Endothelial cell of umbilical vein (primary cell): ENCODE data around the gene UNC5C. TPM values are rescaled to one million over a fixed set of nuclear protein-coding genes. Genes with fewer than 3 reads are reported as not detected.
A peak's percentile ranks its signal among the peaks of the same experiment; 100 is the strongest.

Experiments
- BruUV-seq: library from RNA; stranded (reverse); fragments of 400-500 nt; replicated peaks from 2 replicates; lab custom pipeline; 2021; lab: Mats Ljungman, UMichigan
- CTCF ChIA-PET: fragments of 300-600, 350-600 bp; sonication (Branson Sonifier 250); formaldehyde crosslinking; loops from one replicate; lab custom pipeline; 2021; ENCODE audit warnings: antibody characterized with exemption, inconsistent platforms; lab: Charles Lee
- POLR2A ChIA-PET: fragments of 300-600, 350-600 bp; sonication (Branson Sonifier 250); formaldehyde crosslinking; loops from one replicate; lab custom pipeline; 2021; ENCODE audit warnings: antibody characterized with exemption, inconsistent platforms; lab: Charles Lee
- DNase-seq: peaks from one replicate; pipeline ENCODE4 v3.0.0-alpha.2; 2011; ENCODE audit warnings: low read depth, low spot score
- FAIRE-seq: peaks from 2 replicates; lab custom pipeline; 2011; peaks lifted over from hg19 to GRCh38; lab: Jason Lieb, UNC
- H2AFZ ChIP-seq: 2 replicates; pipeline ENCODE4 v1.6.0; 2012; ENCODE audit warnings: low read depth, low read length, control low read depth, inconsistent platforms
- H3K27ac ChIP-seq: 2 replicates; pipeline ENCODE4 v1.5.1; 2011; ENCODE audit warnings: low read depth, mild to moderate bottlenecking, control low read depth, low read length, moderate library complexity; ENCODE audit not compliant: insufficient read depth
- H3K27me3 ChIP-seq, 2 experiments: 2 replicates each; pipeline versions ENCODE4 v1.6.0 to v1.6.1; 2011; ENCODE audit warnings: low read length in 2 of 2, mixed read lengths in 1 of 2; ENCODE audit not compliant: control insufficient read depth in 2 of 2, insufficient read depth in 2 of 2
- H3K36me3 ChIP-seq, 2 experiments: 2 replicates in 1 of 2; 3 replicates in 1 of 2; pipeline ENCODE4 v1.5.1; 2011; ENCODE audit warnings: low read length in 2 of 2, mild to moderate bottlenecking in 1 of 2, moderate library complexity in 1 of 2; ENCODE audit not compliant: control insufficient read depth in 2 of 2, insufficient read depth in 2 of 2; ENCODE audit errors: extremely low read depth in 1 of 2
- H3K4me1 ChIP-seq: 3 replicates; pipeline ENCODE4 v1.5.1; 2011; ENCODE audit warnings: mild to moderate bottlenecking, low read length; ENCODE audit not compliant: control insufficient read depth, insufficient read depth; ENCODE audit errors: extremely low read depth
- H3K4me2 ChIP-seq: 2 replicates; pipeline ENCODE4 v1.6.1; 2011; ENCODE audit warnings: low read length, control low read depth, mixed read lengths; ENCODE audit not compliant: insufficient read depth
- H3K4me3 ChIP-seq, 3 experiments: fragments of 200-600 bp in 1 of 3; sonication (generic), shearing (Covaris generic) in 1 of 3; replicated peaks in 1 of 3; 2 replicates each; pipeline ENCODE4 v1.5.1; 2011 to 2016; ENCODE audit warnings: control low read depth in 3 of 3, low read length in 3 of 3, mild to moderate bottlenecking in 2 of 3, inconsistent platforms in 1 of 3, low read depth in 1 of 3, moderate library complexity in 1 of 3; ENCODE audit not compliant: insufficient read depth in 1 of 3
- H3K79me2 ChIP-seq: 2 replicates; pipeline ENCODE4 v1.6.0; 2012; ENCODE audit warnings: low read length, inconsistent platforms; ENCODE audit not compliant: control insufficient read depth, insufficient read depth
- H3K9ac ChIP-seq: replicated peaks from 2 replicates; pipeline ENCODE3; 2011; ENCODE audit warnings: low read length, control low read depth; ENCODE audit not compliant: insufficient read depth; ENCODE audit errors: extremely low read depth
- H3K9me1 ChIP-seq: replicated peaks from 3 replicates; pipeline ENCODE4 v1.6.0; 2011; ENCODE audit warnings: mild to moderate bottlenecking, low read length; ENCODE audit not compliant: control insufficient read depth, insufficient read depth; ENCODE audit errors: extremely low read depth
- H3K9me3 ChIP-seq: replicated peaks from 2 replicates; pipeline ENCODE4 v1.5.1; 2012; ENCODE audit warnings: low read length, inconsistent platforms; ENCODE audit not compliant: control insufficient read depth, insufficient read depth
- H4K20me1 ChIP-seq: replicated peaks from 2 replicates; pipeline ENCODE3; 2011; ENCODE audit warnings: mild to moderate bottlenecking, low read length; ENCODE audit not compliant: control insufficient read depth, insufficient read depth; ENCODE audit errors: extremely low read depth
- EZH2 ChIP-seq: IDR thresholded peaks from 2 replicates; pipeline ENCODE4 v1.6.1; 2012; ENCODE audit warnings: borderline replicate concordance, low read depth, mild to moderate bottlenecking, moderate library complexity, low read length, inconsistent platforms; ENCODE audit not compliant: severe bottlenecking
- FOS ChIP-seq: IDR thresholded peaks from 2 replicates; pipeline ENCODE4 v1.6.1; 2011; ENCODE audit warnings: mild to moderate bottlenecking, low read length, moderate library complexity, borderline replicate concordance; ENCODE audit not compliant: insufficient read depth
- GATA2 ChIP-seq: IDR thresholded peaks from 2 replicates; pipeline ENCODE4 v1.7.0; 2011; ENCODE audit warnings: low read depth, mild to moderate bottlenecking, moderate library complexity, mixed read lengths, low read length; ENCODE audit not compliant: insufficient read length, insufficient read depth
- JUN ChIP-seq: IDR thresholded peaks from 2 replicates; pipeline ENCODE4 v1.6.1; 2011; ENCODE audit warnings: borderline replicate concordance, low read depth; ENCODE audit not compliant: insufficient read length, insufficient read depth
- MAX ChIP-seq: IDR thresholded peaks from 2 replicates; pipeline ENCODE4 v1.6.1; 2011; ENCODE audit not compliant: insufficient read depth, insufficient read length
- MYC ChIP-seq: IDR thresholded peaks from one replicate; pipeline ENCODE4 v1.6.1; 2011; ENCODE audit warnings: mild to moderate bottlenecking, low read depth, low read length
- POLR2A ChIP-seq: IDR thresholded peaks from 2 replicates; pipeline ENCODE4 v1.6.1; 2012; ENCODE audit warnings: low read depth, mild to moderate bottlenecking, control low read depth, low read length
- POLR2AphosphoS5 ChIP-seq: IDR thresholded peaks from 2 replicates; pipeline ENCODE4 v1.6.1; 2012; ENCODE audit warnings: low read depth, mild to moderate bottlenecking, control low read depth, low read length, moderate library complexity; ENCODE audit not compliant: insufficient read depth
- dilution Hi-C: fragments of 300-500 bp; cut with MboI; formaldehyde crosslinking; loops from one replicate; pipeline ENCODE4 v1.15.0; 2019; ENCODE audit warnings: low sequenced_read_pairs; ENCODE audit not compliant: extremely low pct_ligation_motif_present
- intact Hi-C: fragments of 100-400 bp; cut with micrococcal nuclease; formaldehyde crosslinking; loops from one replicate; pipeline ENCODE4 v1.10.0; 2022
- polyA plus RNA-seq, 4 experiments: library from polyadenylated mRNA; depleted of rRNA in 3 of 4; stranded (reverse) in 3 of 4; unstranded in 1 of 4; fragments of >200 nt; gene quantifications; 2 replicates each; pipeline versions ENCODE4 v1.2.1 to v1.2.3, GENCODE V29; 2011 to 2012; ENCODE audit warnings: missing spikeins in 1 of 4
- total RNA-seq: library from RNA; stranded (reverse); gene quantifications from 2 replicates; pipeline ENCODE4 v1.2.3, GENCODE V29; 2021
- TF ChIP-seq, protein P1 (sequence below), 2 donors: IDR thresholded peaks; 1 replicate in 1 of 2; 2 replicates in 1 of 2; pipeline ENCODE4 v1.5.1; 2011; ENCODE audit warnings: low read length in 2 of 2, mild to moderate bottlenecking in 2 of 2, moderate library complexity in 2 of 2, control low read depth in 1 of 2, inconsistent platforms in 1 of 2, low read depth in 1 of 2; ENCODE audit not compliant: insufficient read depth in 1 of 2; ENCODE audit errors: extremely low read depth in 1 of 2

UNC5C gene
- total and polyA plus RNA-seq, 2 donors (not counting 3 experiments of a cell fraction or from before 2014, with no cell fraction given): 0.44 to 0.53 TPM

DNA sequence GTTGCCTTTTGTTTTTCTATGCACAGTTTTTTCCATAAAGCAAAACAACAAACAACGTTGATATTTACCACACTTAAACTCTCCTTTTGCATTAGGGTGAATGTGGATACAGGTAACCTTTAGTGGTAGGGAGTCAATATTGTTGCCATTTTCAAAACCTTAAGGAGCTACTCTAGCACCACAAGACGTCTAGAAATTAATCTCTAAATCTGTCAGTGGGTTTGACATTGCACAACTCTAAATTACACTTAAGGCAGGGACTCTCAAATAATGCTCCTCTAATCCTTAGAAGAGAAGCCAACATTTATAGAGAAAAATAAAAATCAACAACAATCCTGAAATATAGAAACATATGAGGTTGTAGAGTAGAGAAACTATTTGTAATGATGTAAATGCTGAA is 297.2 kb downstream of the UNC5C start:
- FAIRE-seq: peak; percentile 8

More for the DNA sequence above, 297.2 kb downstream of the UNC5C start:
- no peak overlapping the region for H3K27ac ChIP-seq
- no peak for DNase-seq
- dilution Hi-C loops: no loop called here
- POLR2A ChIA-PET: no interaction called here
- BruUV-seq: no TSS peak
- H3K4me1 ChIP-seq: peaks cover 13% of the 10 kb centered on the region
- H3K36me3 ChIP-seq: no peaks in the 10 kb centered on the region
- no peak overlapping the region for H2AFZ ChIP-seq
- TF ChIP-seq EZH2 (no peak), JUN (no peak), MAX (no peak), FOS (no peak), POLR2A (no peak), POLR2AphosphoS5 (no peak), MYC (no peak), GATA2 (no peak)
- TF ChIP-seq, protein P1, sequence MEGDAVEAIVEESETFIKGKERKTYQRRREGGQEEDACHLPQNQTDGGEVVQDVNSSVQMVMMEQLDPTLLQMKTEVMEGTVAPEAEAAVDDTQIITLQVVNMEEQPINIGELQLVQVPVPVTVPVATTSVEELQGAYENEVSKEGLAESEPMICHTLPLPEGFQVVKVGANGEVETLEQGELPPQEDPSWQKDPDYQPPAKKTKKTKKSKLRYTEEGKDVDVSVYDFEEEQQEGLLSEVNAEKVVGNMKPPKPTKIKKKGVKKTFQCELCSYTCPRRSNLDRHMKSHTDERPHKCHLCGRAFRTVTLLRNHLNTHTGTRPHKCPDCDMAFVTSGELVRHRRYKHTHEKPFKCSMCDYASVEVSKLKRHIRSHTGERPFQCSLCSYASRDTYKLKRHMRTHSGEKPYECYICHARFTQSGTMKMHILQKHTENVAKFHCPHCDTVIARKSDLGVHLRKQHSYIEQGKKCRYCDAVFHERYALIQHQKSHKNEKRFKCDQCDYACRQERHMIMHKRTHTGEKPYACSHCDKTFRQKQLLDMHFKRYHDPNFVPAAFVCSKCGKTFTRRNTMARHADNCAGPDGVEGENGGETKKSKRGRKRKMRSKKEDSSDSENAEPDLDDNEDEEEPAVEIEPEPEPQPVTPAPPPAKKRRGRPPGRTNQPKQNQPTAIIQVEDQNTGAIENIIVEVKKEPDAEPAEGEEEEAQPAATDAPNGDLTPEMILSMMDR (IDR thresholded peaks at IDR 0.05; ENCODE audit: extremely low read depth in 1 of 2, insufficient read depth in 1 of 2, low read depth in 1 of 2, low read length in 2 of 2): no peak
- H4K20me1 ChIP-seq: no peaks in the 10 kb centered on the region
- H3K27me3 ChIP-seq: no peaks in the 10 kb centered on the region
- CTCF ChIA-PET: no interaction called here
- intact Hi-C loops: no loop called here
- H3K4me2 ChIP-seq: no peak overlapping the region
- H3K4me3 ChIP-seq: no peak overlapping the region
- no peaks in the 10 kb centered on the region for H3K9me1 ChIP-seq
- H3K9ac ChIP-seq: no peak overlapping the region
- no peaks in the 10 kb centered on the region for H3K79me2 ChIP-seq
- no peaks in the 10 kb centered on the region for H3K9me3 ChIP-seq
